A673 (cell line): ENCODE measurements around the gene HS6ST3. TPM values are rescaled to one million over a fixed set of nuclear protein-coding genes. Genes with fewer than 3 reads are reported as not detected.

ENCODE experiments used
- BruUV-seq: library from RNA; stranded (reverse); fragments of 400-500 nt; replicated peaks from 2 replicates; lab custom pipeline; 2021; lab: Mats Ljungman, UMichigan
- CTCF ChIA-PET: fragments of 300-600 bp; sonication (Branson Sonifier 250); formaldehyde crosslinking; loops from one replicate; lab custom pipeline; 2022; ENCODE audit warnings: antibody characterized with exemption; lab: Charles Lee
- POLR2A ChIA-PET: fragments of 300-600 bp; sonication (Branson Sonifier 250); formaldehyde crosslinking; loops from one replicate; lab custom pipeline; 2022; ENCODE audit warnings: antibody characterized with exemption; ENCODE audit not compliant: low non-redundant PET; lab: Charles Lee
- DNase-seq: peaks from one replicate; pipeline ENCODE4 v3.0.0-alpha.2; 2015; ENCODE audit warnings: low spot score
- H3K27ac ChIP-seq: fragments of 200-600 bp; sonication (generic); 2 replicates; pipeline ENCODE4 v1.5.1; 2016; ENCODE audit warnings: mixed run types, low read depth, mild to moderate bottlenecking, mixed read lengths, antibody characterized with exemption, low read length; ENCODE audit not compliant: poor library complexity, severe bottlenecking
- H3K27me3 ChIP-seq: fragments of 200-600 bp; sonication (generic); replicated peaks from 2 replicates; pipeline ENCODE4 v1.6.1; 2017; ENCODE audit warnings: mixed run types, low read depth, mild to moderate bottlenecking, mixed read lengths, antibody characterized with exemption, low read length; ENCODE audit not compliant: insufficient read depth, poor library complexity
- H3K36me3 ChIP-seq: fragments of 200-600 bp; sonication (generic); 2 replicates; pipeline ENCODE4 v1.6.1; 2016; ENCODE audit warnings: mixed run types, mild to moderate bottlenecking, mixed read lengths, antibody characterized with exemption, low read length; ENCODE audit not compliant: insufficient read depth, poor library complexity, severe bottlenecking
- H3K4me1 ChIP-seq: fragments of 200-600 bp; sonication (generic); 2 replicates; pipeline ENCODE4 v1.6.1; 2017; ENCODE audit warnings: mixed run types, mild to moderate bottlenecking, mixed read lengths, antibody characterized with exemption, low read length; ENCODE audit not compliant: insufficient read depth, poor library complexity, severe bottlenecking
- H3K4me3 ChIP-seq: fragments of 200-600 bp; sonication (generic); 2 replicates; pipeline ENCODE4 v1.5.1; 2016; ENCODE audit warnings: low read depth, mixed run types, mild to moderate bottlenecking, mixed read lengths, low read length; ENCODE audit not compliant: poor library complexity, severe bottlenecking
- H3K9me3 ChIP-seq: fragments of 200-600 bp; sonication (generic); 2 replicates; pipeline ENCODE4 v1.6.1; 2016; ENCODE audit warnings: mixed run types, low read depth, mild to moderate bottlenecking, mixed read lengths, antibody characterized with exemption, low read length; ENCODE audit not compliant: poor library complexity, severe bottlenecking
- CTCF ChIP-seq: fragments of 300-800, 200-600 bp; sonication (generic); conservative IDR thresholded peaks from 2 replicates; pipeline ENCODE4 v1.5.1; 2017; ENCODE audit warnings: low read depth, mild to moderate bottlenecking, antibody characterized with exemption, low read length, moderate library complexity, mixed read lengths
- EZH2 ChIP-seq: fragments of 200-600 bp; sonication (generic); IDR thresholded peaks from 2 replicates; pipeline ENCODE4 v1.6.1; 2017; ENCODE audit warnings: borderline replicate concordance, low read depth, mild to moderate bottlenecking, mixed read lengths, antibody characterized with exemption, low read length; ENCODE audit not compliant: poor library complexity, severe bottlenecking
- intact Hi-C: fragments of 100-400 bp; cut with micrococcal nuclease; formaldehyde crosslinking; loops from one replicate; pipeline ENCODE4 v1.10.0; 2022; ENCODE audit not compliant: unreplicated experiment
- total RNA-seq: library from RNA; stranded (reverse); gene quantifications from 2 replicates; pipeline ENCODE4 v1.2.3, GENCODE V29; 2021

HS6ST3 gene
- total RNA-seq, 1 experiment from 2014 or later, result not detected

GRCh38 chr13:96650301-96650886 lies 560.5 kb downstream of the HS6ST3 start:
- CTCF ChIA-PET, result no interaction called here
- intact Hi-C loops, result no loop called here
- no TSS peak for BruUV-seq

GRCh38 chr13:96651598-96651997 lies 561.7 kb downstream of the HS6ST3 start:
- no peaks in the 10 kb centered on the region for H3K27me3 ChIP-seq
- no peak overlapping the region for H3K4me3 ChIP-seq
- intact Hi-C loops, result no loop called here
- no peaks in the 10 kb centered on the region for H3K4me1 ChIP-seq
- BruUV-seq, result no TSS peak
- H3K27ac ChIP-seq, result no peak overlapping the region
- H3K9me3 ChIP-seq, result no peaks in the 10 kb centered on the region
- DNase-seq, result no peak
- POLR2A ChIA-PET, result no interaction called here
- no peaks in the 10 kb centered on the region for H3K36me3 ChIP-seq
- TF ChIP-seq EZH2, result no peak
- TF ChIP-seq CTCF, result no peak
- CTCF ChIA-PET, result no interaction called here

More at GRCh38 chr13:96650301-96650886, 560.5 kb downstream of the HS6ST3 start:
- Histone ChIP-seq H3K27ac (no peak overlapping the region), H3K4me3 (no peak overlapping the region), H3K9me3 (no peaks in the 10 kb centered on the region), H3K27me3 (no peaks in the 10 kb centered on the region), H3K4me1 (no peaks in the 10 kb centered on the region), H3K36me3 (no peaks in the 10 kb centered on the region)
- POLR2A ChIA-PET, result no interaction called here
- DNase-seq, result no peak
- TF ChIP-seq CTCF, result no peak
- TF ChIP-seq EZH2, result no peak

- H3K9me3 ChIP-seq, result no peaks in the 10 kb centered on the region
- no peak overlapping the region for H3K4me3 ChIP-seq
- TF ChIP-seq EZH2 (no peak), CTCF (no peak)
- DNase-seq, result no peak
- H3K27ac ChIP-seq, result no peak overlapping the region
- ChIA-PET POLR2A (no interaction called here), CTCF (no interaction called here)
- intact Hi-C loops, result no loop called here
- H3K27me3 ChIP-seq, result no peaks in the 10 kb centered on the region
- no TSS peak for BruUV-seq
- no peaks in the 10 kb centered on the region for H3K4me1 ChIP-seq
- no peaks in the 10 kb centered on the region for H3K36me3 ChIP-seq
Measured at GRCh38 chr13:96652506-96652905, 562.6 kb downstream of the HS6ST3 start.
